Activated T-cell treated with anti-CD3 and anti-CD28 coated beads for 48 hours (primary cell): ENCODE results near the gene C19orf33.

Experiments used
- DNase-seq: peaks from one replicate; pipeline ENCODE4 v3.0.0-alpha.2; 2020; ENCODE audit warnings: low read depth

The C19orf33 gene

GRCh38 chr19:38280030-38280921 is 23.8 kb upstream of the C19orf33 start:
- no peak for DNase-seq

- DNase-seq: no peak
Observed at GRCh38 chr19:38281811-38282566, 22.1 kb upstream of the C19orf33 start.

- no peak for DNase-seq
Observed at GRCh38 chr19:38283271-38283670, 20.8 kb upstream of the C19orf33 start.

GRCh38 chr19:38284422-38284821 is 19.6 kb upstream of the C19orf33 start:
- DNase-seq: no peak

- DNase-seq: no peak
Observed at GRCh38 chr19:38285567-38285966, 18.5 kb upstream of the C19orf33 start.

GRCh38 chr19:38287604-38288003 is 16.4 kb upstream of the C19orf33 start:
- DNase-seq: no peak

- DNase-seq: no peak
Observed at GRCh38 chr19:38288123-38288855, 15.8 kb upstream of the C19orf33 start.

GRCh38 chr19:38289955-38290354 is 14.1 kb upstream of the C19orf33 start:
- no peak for DNase-seq

GRCh38 chr19:38290631-38291147 is 13.4 kb upstream of the C19orf33 start:
- no peak for DNase-seq

- DNase-seq: no peak
Observed at GRCh38 chr19:38291855-38292254, 12.2 kb upstream of the C19orf33 start.

GRCh38 chr19:38293281-38293680 is 10.8 kb upstream of the C19orf33 start:
- DNase-seq: no peak

- DNase-seq: no peak
Observed at GRCh38 chr19:38294090-38294489, 10.0 kb upstream of the C19orf33 start.

GRCh38 chr19:38298821-38299680 is 5.0 kb upstream of the C19orf33 start:
- no peak for DNase-seq

GRCh38 chr19:38304352-38304865 is 358 bp downstream of the C19orf33 start:
- DNase-seq: no peak

- DNase-seq: no peak
Observed at GRCh38 chr19:38304866-38305429, 897 bp downstream of the C19orf33 start.

GRCh38 chr19:38306236-38306635 is 2.2 kb downstream of the C19orf33 start:
- DNase-seq: no peak

- DNase-seq: no peak
Observed at GRCh38 chr19:38307076-38307475, 3.0 kb downstream of the C19orf33 start.

- DNase-seq: no peak
Observed at GRCh38 chr19:38307597-38307996, 3.5 kb downstream of the C19orf33 start.

GRCh38 chr19:38308006-38308766 is 4.1 kb downstream of the C19orf33 start:
- DNase-seq: no peak
